Measurements from ENCODE around the gene TFAP2A. TPM values are rescaled to one million over a fixed set of nuclear protein-coding genes. Genes with fewer than 3 reads are reported as not detected.

TFAP2A gene
- total RNA-seq, 6 experiments from 2014 or later, result 0.07 to 0.18 (median 0.12) TPM; not detected in 3

DNA sequence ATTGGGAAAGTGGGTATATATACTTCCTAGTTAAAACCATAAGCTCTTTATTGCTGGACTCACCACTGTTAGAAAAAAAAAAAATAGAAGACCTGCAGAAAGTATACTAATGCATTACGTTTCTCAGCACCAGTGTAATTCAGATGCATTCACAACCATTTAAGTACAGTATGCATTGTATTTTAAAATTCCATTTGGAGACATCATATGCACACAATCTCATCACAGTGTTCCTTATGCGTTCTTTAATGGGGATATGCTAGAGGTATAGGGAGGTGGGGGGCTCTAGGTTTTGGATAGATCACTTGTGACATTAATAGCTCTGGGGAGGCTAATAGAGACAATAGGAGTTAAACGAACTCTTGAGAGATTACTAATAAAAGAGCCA, 9.4 kb downstream of the TFAP2A start:
- Histone ChIP-seq H3K4me1 (peaks cover 0 to 4% (median 2%) of the 10 kb centered on the region in 4 donors), H3K36me3 (no peaks in the 10 kb centered on the region), H3K27ac (no peak overlapping the region), H3K9me3 (no peaks in the 10 kb centered on the region), H3K27me3 (peaks cover 7 to 18% of the 10 kb centered on the region in 2 donors), H3K4me3 (no peak overlapping the region)
- 22% methylated on average over 3 of the region's 3 CpGs for WGBS (ENCODE audit: insufficient coverage, low coverage, low lambda C conversion rate, missing lambda C conversion rate)
- TF ChIP-seq, protein P1, sequence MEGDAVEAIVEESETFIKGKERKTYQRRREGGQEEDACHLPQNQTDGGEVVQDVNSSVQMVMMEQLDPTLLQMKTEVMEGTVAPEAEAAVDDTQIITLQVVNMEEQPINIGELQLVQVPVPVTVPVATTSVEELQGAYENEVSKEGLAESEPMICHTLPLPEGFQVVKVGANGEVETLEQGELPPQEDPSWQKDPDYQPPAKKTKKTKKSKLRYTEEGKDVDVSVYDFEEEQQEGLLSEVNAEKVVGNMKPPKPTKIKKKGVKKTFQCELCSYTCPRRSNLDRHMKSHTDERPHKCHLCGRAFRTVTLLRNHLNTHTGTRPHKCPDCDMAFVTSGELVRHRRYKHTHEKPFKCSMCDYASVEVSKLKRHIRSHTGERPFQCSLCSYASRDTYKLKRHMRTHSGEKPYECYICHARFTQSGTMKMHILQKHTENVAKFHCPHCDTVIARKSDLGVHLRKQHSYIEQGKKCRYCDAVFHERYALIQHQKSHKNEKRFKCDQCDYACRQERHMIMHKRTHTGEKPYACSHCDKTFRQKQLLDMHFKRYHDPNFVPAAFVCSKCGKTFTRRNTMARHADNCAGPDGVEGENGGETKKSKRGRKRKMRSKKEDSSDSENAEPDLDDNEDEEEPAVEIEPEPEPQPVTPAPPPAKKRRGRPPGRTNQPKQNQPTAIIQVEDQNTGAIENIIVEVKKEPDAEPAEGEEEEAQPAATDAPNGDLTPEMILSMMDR (IDR thresholded peaks at IDR 0.05), result no peak
- TF ChIP-seq POLR2A (IDR thresholded peaks at IDR 0.05), result no peak
- no peak for DNase-seq
- intact Hi-C loops (cut with DNase I), result no loop called here
- no peak for ATAC-seq

DNA sequence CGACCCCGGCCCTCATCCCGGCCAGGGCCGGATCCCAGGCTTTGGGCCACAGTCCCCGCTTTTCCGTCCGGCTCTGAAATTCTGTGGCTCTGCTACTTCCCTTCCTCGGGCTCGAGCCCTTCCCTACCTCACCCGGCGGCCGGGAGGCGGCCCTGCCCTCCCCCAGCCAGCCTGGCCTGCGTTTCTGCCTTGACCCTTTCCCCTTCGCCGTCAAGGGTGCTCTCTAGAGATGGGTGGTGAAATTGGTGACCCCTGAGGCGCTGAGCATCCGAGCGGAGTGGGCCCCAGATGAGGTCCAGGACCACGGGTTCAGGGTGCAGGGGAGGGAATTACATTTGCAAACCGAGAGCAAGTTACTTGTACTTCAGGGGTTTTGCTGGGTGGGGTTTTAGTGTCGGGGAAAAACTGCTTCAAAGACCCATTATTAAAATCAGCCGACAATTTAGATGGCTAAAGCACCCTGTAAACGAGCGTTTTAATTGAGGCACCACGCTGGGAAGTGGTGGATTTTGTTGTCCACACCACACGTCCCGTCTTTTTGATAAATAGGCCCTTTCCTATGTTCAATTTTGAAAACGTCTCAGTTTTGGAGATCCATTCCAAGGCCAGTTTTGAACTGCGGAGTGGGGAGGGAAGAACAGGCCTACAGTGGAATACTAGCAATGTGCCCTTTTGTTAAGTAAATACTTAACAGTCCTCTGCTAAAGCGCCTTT, 9.9 kb downstream of the TFAP2A start:
- TF ChIP-seq, protein P1 (IDR thresholded peaks at IDR 0.05), result no peak
- no peak for TF ChIP-seq POLR2A (IDR thresholded peaks at IDR 0.05)
- Histone ChIP-seq H3K9me3 (no peaks in the 10 kb centered on the region), H3K4me3 (peak overlapping the region; percentile 41 to 54 (median 47)), H3K4me1 (peaks cover 0 to 4% (median 2%) of the 10 kb centered on the region in 4 donors), H3K36me3 (no peaks in the 10 kb centered on the region), H3K27me3 (peaks cover 8 to 18% of the 10 kb centered on the region in 2 donors), H3K27ac (no peak overlapping the region)
- 34% methylated on average over 19 of the region's 31 CpGs for WGBS (ENCODE audit: insufficient coverage, low coverage, low lambda C conversion rate, missing lambda C conversion rate)
- no peak for ATAC-seq
- peak in 2 of 3 donors; percentile 18 to 42 for DNase-seq
- intact Hi-C loops (cut with DNase I), result no loop called here

DNA sequence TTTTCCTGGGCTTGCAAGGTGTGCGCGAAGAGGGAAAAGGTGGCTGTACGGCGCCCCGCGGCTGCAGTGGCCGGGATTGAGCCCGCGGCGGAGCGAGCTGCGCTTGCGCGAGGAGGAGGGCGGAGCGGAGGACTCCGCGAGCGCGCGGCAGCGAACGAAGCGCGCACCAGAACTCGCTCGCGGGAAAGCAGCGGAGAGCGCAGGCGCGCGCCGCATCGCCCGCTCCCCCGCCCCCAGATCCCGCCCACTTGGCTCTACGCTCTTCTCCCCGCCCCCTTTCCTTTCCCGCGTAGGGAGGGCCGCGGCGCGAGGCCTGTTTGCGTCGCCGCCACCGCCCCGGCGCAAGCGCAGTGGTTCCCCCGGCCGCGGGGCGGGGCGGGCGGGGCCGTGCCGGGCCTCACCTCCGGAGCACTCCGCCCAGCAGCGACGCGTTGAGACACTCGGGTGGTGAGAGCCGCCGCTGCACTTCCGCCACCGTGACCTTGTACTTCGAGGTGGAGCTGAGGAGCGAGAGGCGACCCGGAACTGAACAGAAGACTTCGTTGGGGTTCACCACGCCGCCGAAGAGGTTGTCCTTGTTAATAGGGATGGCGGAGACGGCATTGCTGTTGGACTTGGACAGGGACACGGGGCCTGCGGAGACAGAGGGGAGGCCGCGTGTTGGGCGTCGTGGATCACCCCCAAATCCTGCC, 10.6 kb downstream of the TFAP2A start:
- Histone ChIP-seq H3K4me3 (peak overlapping the region; percentile 41 to 54 (median 47)), H3K36me3 (no peaks in the 10 kb centered on the region), H3K27me3 (peaks cover 8 to 11% of the 10 kb centered on the region in 2 donors), H3K4me1 (peaks cover 0 to 4% (median 2%) of the 10 kb centered on the region in 4 donors), H3K27ac (peak overlapping the region in 1 of 3 donors; percentile 22), H3K9me3 (no peaks in the 10 kb centered on the region)
- intact Hi-C loops (cut with DNase I), result no loop called here
- WGBS (ENCODE audit: insufficient coverage, low coverage, low lambda C conversion rate, missing lambda C conversion rate), result 0% methylated on average over 1 of the region's 87 CpGs
- no peak for TF ChIP-seq POLR2A (IDR thresholded peaks at IDR 0.05)
- TF ChIP-seq, protein P1 (IDR thresholded peaks at IDR 0.05), result peak; percentile 38 to 45 (median 42)
- DNase-seq (peak; percentile 91 to 92 (median 92)), ATAC-seq (peak; percentile 97 to 98 (median 98))

DNA sequence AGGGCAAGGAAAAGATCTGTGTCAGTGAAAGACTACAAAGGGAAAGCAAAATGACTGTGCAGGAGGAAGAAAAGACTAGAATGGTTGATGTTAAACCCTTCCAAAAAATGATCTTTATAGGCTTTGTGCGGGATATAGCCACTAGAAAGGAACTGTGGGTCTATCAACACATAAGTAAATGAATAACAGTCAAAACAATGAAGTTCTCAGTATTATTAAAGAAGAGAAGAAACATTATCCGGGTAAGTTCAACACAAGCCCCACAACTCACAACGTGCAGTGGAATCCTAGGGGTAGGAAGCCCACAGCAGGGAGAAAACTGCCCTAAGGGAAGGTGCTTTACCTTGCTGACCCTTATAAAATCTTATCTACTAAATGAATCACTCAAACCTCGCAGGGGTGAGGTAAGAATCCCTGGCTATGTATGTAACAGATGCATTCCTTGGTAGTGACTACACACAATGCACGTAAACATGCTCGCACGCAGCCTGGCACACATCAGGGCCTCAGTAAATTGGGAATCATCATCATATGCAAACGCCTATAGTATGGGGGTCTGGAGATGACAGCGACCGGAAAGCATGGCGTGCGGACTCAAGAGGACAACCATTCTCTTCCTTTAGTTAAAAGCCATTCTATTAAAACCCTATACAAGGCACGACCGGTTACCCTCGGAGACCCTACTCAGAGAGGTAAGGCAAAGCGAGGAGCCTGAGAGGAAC, 11.3 kb downstream of the TFAP2A start:
- peaks cover 8 to 11% of the 10 kb centered on the region in 2 donors for H3K27me3 ChIP-seq
- ATAC-seq, result peak in 1 of 4 donors; percentile 9
- 4% methylated on average over 16 of the region's 16 CpGs for WGBS (ENCODE audit: insufficient coverage, low coverage, low lambda C conversion rate, missing lambda C conversion rate)

More for the DNA sequence above, 11.3 kb downstream of the TFAP2A start:
- peak overlapping the region; percentile 41 to 54 (median 47) for H3K4me3 ChIP-seq
- H3K36me3 ChIP-seq, result no peaks in the 10 kb centered on the region
- H3K4me1 ChIP-seq, result peaks cover 0 to 4% (median 2%) of the 10 kb centered on the region in 4 donors
- no peak for TF ChIP-seq POLR2A (IDR thresholded peaks at IDR 0.05)
- TF ChIP-seq, protein P1 (IDR thresholded peaks at IDR 0.05), result no peak
- intact Hi-C loops (cut with DNase I), result no loop called here
- DNase-seq, result no peak
- no peak overlapping the region for H3K27ac ChIP-seq
- no peaks in the 10 kb centered on the region for H3K9me3 ChIP-seq

Data from right lobe of liver (tissue), 6 donors.